Activated CD4-positive, alpha-beta T cell treated with anti-CD3 and anti-CD28 coated beads, Interleukin-2, amount 50 U/mL, for 16 hours (primary cell): ENCODE data around the gene MYO9A.
"Not testable (repeated sequence)": the region's sequence is repeated elsewhere in the genome, so short reads cannot be mapped to it uniquely, and the experiment has no call there.

Source experiments
- DNase-seq: peaks from one replicate; pipeline ENCODE4 v3.0.0-alpha.2; 2020

MYO9A gene

GRCh38 chr15:72086920-72087648 is 30.9 kb downstream of the MYO9A start:
- no peak for DNase-seq

- DNase-seq: no peak
Measured at GRCh38 chr15:72086010-72086697, 31.8 kb downstream of the MYO9A start.

GRCh38 chr15:72082176-72082575 is 35.8 kb downstream of the MYO9A start:
- DNase-seq: no peak

GRCh38 chr15:72078887-72079286 is 39.1 kb downstream of the MYO9A start:
- peak; percentile 25 for DNase-seq

- no peak for DNase-seq
Measured at GRCh38 chr15:72077950-72078349, 40.0 kb downstream of the MYO9A start.

- DNase-seq: no peak
Measured at GRCh38 chr15:72074335-72075060, 43.5 kb downstream of the MYO9A start.

GRCh38 chr15:72071448-72071825 is 46.5 kb downstream of the MYO9A start:
- not testable (repeated sequence) for DNase-seq

GRCh38 chr15:72070817-72071447 is 47.0 kb downstream of the MYO9A start:
- DNase-seq: no peak

- no peak for DNase-seq
Measured at GRCh38 chr15:72068856-72069255, 49.1 kb downstream of the MYO9A start.

- no peak for DNase-seq
Measured at GRCh38 chr15:72065801-72066200, 52.1 kb downstream of the MYO9A start.

- no peak for DNase-seq
Measured at GRCh38 chr15:72063186-72063585, 54.8 kb downstream of the MYO9A start.

GRCh38 chr15:72062319-72062718 is 55.6 kb downstream of the MYO9A start:
- DNase-seq: no peak

- no peak for DNase-seq
Measured at GRCh38 chr15:72060687-72061250, 57.2 kb downstream of the MYO9A start.

GRCh38 chr15:72058585-72058984 is 59.4 kb downstream of the MYO9A start:
- no peak for DNase-seq

- no peak for DNase-seq
Measured at GRCh38 chr15:72057548-72058091, 60.3 kb downstream of the MYO9A start.

- not testable (repeated sequence) for DNase-seq
Measured at GRCh38 chr15:72056217-72056616, 61.7 kb downstream of the MYO9A start.

- not testable (repeated sequence) for DNase-seq
Measured at GRCh38 chr15:72053297-72053696, 64.7 kb downstream of the MYO9A start.

GRCh38 chr15:72050700-72051099 is 67.2 kb downstream of the MYO9A start:
- no peak for DNase-seq

- no peak for DNase-seq
Measured at GRCh38 chr15:72047020-72047419, 70.9 kb downstream of the MYO9A start.

GRCh38 chr15:72044956-72045355 is 73.0 kb downstream of the MYO9A start:
- no peak for DNase-seq

GRCh38 chr15:72042865-72043264 is 75.1 kb downstream of the MYO9A start:
- DNase-seq: no peak

GRCh38 chr15:72042054-72042453 is 75.9 kb downstream of the MYO9A start:
- no peak for DNase-seq

GRCh38 chr15:72037321-72037720 is 80.6 kb downstream of the MYO9A start:
- DNase-seq: peak; percentile 3
